ENCODE data around the gene AFMID. TPM values are rescaled to one million over a fixed set of nuclear protein-coding genes. Genes with fewer than 3 reads are reported as not detected.
A peak's percentile ranks its signal among the peaks of the same experiment; 100 is the strongest.

Gene AFMID
- total and polyA plus RNA-seq, 9 of the 15 experiments (the other 6 are each of a cell fraction or from before 2014, with no cell fraction given): 62.1 to 188 (median 74.4) TPM

DNA sequence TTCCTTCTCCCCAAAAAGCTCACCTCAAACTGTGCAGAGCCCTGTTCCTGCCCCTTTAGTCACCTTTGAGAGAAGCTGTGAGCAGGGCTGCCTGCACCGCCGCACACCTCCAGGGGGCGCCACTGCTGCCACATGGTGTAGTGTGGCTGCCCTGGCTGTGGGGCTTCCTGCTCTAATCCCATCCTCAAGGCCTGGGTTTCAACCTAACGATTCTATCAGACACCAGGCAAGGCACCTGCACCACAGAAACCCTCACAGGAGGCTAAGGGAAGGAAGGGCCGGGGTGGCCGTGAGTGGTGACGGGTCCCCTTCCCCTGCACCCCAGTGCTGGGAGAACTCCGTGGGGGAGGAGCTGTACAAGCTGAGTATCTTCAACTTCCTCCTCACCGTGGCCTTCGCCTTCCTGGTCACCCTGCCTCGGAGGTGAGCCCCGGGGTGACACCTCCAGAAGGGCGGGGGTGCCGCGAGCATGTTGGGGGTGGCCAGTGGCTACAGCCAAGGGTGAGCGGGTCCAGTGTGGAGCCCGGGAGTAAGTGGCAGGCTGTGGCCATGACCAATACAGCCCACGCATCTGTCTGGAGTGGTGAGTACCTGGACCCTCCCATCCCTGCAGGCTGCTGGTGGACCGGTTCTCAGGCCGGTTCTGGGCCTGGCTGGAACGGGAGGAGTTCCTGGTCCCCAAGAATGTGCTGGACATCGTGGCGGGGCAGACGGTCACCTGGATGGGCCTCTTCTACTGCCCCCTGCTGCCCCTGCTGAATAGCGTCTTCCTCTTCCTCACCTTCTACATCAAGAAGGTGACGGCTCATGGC lies 49.6 kb upstream of the AFMID start:
- BruUV-seq (replicated peaks): no TSS peak
- WGBS (ENCODE audit: insufficient coverage, low coverage, missing lambda C conversion rate): 5% methylated on average over 25 of the region's 26 CpGs
- ChIA-PET POLR2A (interaction anchor here (0.6 to 0.8 kb wide), 4 partner anchors 10 to 346 kb away, joined by 3 to 4 read pairs (median 3); no protein-coding TSS in a partner anchor), CTCF (ENCODE audit: low intra/inter-chr PET ratio) (no interaction called here)
- in situ Hi-C loops (cut with MboI): no loop called here
- H3K27ac ChIP-seq (ENCODE audit: extremely low read depth, low read depth, low read length): peak overlapping the region; percentile 76
- peak; percentile 87 for FAIRE-seq
- H3K4me1 ChIP-seq (replicated peaks in 1 of 2; ENCODE audit: control insufficient read depth in 2 of 2, insufficient read depth in 2 of 2, low read length in 2 of 2): peaks cover 70 to 99% of the 10 kb centered on the region in 2 experiments
- no peaks in the 10 kb centered on the region for H4K20me1 ChIP-seq (replicated peaks; ENCODE audit: control insufficient read depth, insufficient read depth, low read length)
- no peaks in the 10 kb centered on the region for H3K9me1 ChIP-seq (ENCODE audit: control insufficient read depth, insufficient read depth, low read length)
- intact Hi-C loops (cut with micrococcal nuclease): loop anchor here (2.0 to 5.0 kb wide), 2 partner anchors 50 to 53 kb away; partner anchors contain the start of genes AFMID and TK1
- ATAC-seq: peak; percentile 33
- H3K4me2 ChIP-seq (ENCODE audit: insufficient read depth, low read length): peak overlapping the region; percentile 62
- peak overlapping the region; percentile 44 to 90 for H3K9ac ChIP-seq (ENCODE audit: insufficient read depth in 1 of 2, low read depth in 2 of 2, low read length in 2 of 2)
- peak; percentile 60 to 84 (median 68) for DNase-seq (ENCODE audit: extremely low read depth in 1 of 4, low spot score in 3 of 4)
- peaks cover 12% of the 10 kb centered on the region; the same call in 2 of the 3 replicates for H3K79me2 ChIP-seq (ENCODE audit: control insufficient read depth, insufficient read depth, low read length)
- no peaks in the 10 kb centered on the region for H3K27me3 ChIP-seq (ENCODE audit: control insufficient read depth in 2 of 2, insufficient read depth in 2 of 2, low read length in 2 of 2)
- H3K36me3 ChIP-seq (ENCODE audit: control insufficient read depth, insufficient read depth, low read length): no peaks in the 10 kb centered on the region
- no peaks in the 10 kb centered on the region for H3K9me3 ChIP-seq (replicated peaks; ENCODE audit: control insufficient read depth, insufficient read depth, low read depth, low read length)
- no peak overlapping the region for H3K4me3 ChIP-seq
- H2AFZ ChIP-seq (ENCODE audit: low read depth, low read length): peak overlapping the region; percentile 97
- TF ChIP-seq TAF1 (IDR thresholded peaks at IDR 0.05; ENCODE audit: control insufficient read depth, extremely low read depth, insufficient read depth, low read length, severe bottlenecking) (peak; percentile 15), XRCC5 (IDR thresholded peaks at IDR 0.05; ENCODE audit: low read depth, low read length) (peak; percentile 94), RCOR1 (IDR thresholded peaks at IDR 0.05; ENCODE audit: borderline replicate concordance in 1 of 2, low read depth in 2 of 2, low read length in 2 of 2) (peak in 1 of 2 experiments; percentile 75; a peak in 1 of 4 replicates), HDAC6 (IDR thresholded peaks at IDR 0.05; ENCODE audit: low read depth, low read length) (no peak), LCOR (CRISPR knock-in tag; IDR thresholded peaks at IDR 0.05) (peak; percentile 77; the same call in 1 of the 2 replicates), CBFB (CRISPR knock-in tag; IDR thresholded peaks at IDR 0.05) (0 out of 2 replicates have a peak, but pooled peaks have one; percentile 62), SOX6 (IDR thresholded peaks at IDR 0.05) (peak; percentile 19; the same call in 1 of the 2 replicates), MAZ (CRISPR knock-in tag; conservative IDR thresholded peaks at IDR 0.05 in 1 of 2, IDR thresholded peaks at IDR 0.05 in 1 of 2) (peak in 1 of 2 experiments; percentile 56; a peak in 3 of 4 replicates), MXD1 (CRISPR knock-in tag; IDR thresholded peaks at IDR 0.05; ENCODE audit: borderline replicate concordance, poor library complexity, severe bottlenecking) (no peak), KAT7 (CRISPR knock-in tag; IDR thresholded peaks at IDR 0.05; ENCODE audit: borderline replicate concordance) (peak; percentile 88; the same call in 1 of the 2 replicates), RB1 (IDR thresholded peaks at IDR 0.05; ENCODE audit: low read depth) (peak; percentile 48; the same call in 1 of the 2 replicates), POLR2H (tag; IDR thresholded peaks at IDR 0.05; ENCODE audit: low read depth) (no peak), NR2C1 (IDR thresholded peaks at IDR 0.05) (peak; percentile 34; the same call in 1 of the 2 replicates), NR2C1 (tag; IDR thresholded peaks at IDR 0.05) (0 out of 2 replicates have a peak, but pooled peaks have one; percentile 26), EP400 (IDR thresholded peaks at IDR 0.05) (peak; percentile 91)
- TF ChIP-seq, protein P1, sequence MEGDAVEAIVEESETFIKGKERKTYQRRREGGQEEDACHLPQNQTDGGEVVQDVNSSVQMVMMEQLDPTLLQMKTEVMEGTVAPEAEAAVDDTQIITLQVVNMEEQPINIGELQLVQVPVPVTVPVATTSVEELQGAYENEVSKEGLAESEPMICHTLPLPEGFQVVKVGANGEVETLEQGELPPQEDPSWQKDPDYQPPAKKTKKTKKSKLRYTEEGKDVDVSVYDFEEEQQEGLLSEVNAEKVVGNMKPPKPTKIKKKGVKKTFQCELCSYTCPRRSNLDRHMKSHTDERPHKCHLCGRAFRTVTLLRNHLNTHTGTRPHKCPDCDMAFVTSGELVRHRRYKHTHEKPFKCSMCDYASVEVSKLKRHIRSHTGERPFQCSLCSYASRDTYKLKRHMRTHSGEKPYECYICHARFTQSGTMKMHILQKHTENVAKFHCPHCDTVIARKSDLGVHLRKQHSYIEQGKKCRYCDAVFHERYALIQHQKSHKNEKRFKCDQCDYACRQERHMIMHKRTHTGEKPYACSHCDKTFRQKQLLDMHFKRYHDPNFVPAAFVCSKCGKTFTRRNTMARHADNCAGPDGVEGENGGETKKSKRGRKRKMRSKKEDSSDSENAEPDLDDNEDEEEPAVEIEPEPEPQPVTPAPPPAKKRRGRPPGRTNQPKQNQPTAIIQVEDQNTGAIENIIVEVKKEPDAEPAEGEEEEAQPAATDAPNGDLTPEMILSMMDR (IDR thresholded peaks at IDR 0.05 in 2 of 3, conservative IDR thresholded peaks at IDR 0.05 in 1 of 3; ENCODE audit: insufficient read depth in 2 of 3, low read depth in 1 of 3, low read length in 3 of 3): peak; percentile 76 to 95 (median 77)
- TF ChIP-seq, protein P2, sequence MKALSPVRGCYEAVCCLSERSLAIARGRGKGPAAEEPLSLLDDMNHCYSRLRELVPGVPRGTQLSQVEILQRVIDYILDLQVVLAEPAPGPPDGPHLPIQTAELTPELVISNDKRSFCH (CRISPR knock-in tag; IDR thresholded peaks at IDR 0.05): no peak
- TF ChIP-seq, protein P2 (tag; IDR thresholded peaks at IDR 0.05): peak; percentile 80
